ENCODE data around the gene OCRL. TPM values are rescaled to one million over a fixed set of nuclear protein-coding genes. Genes with fewer than 3 reads are reported as not detected.

The OCRL gene
- total and polyA plus RNA-seq, 3 donors from 2014 or later, result 67.9 to 94.1 (median 88.2) TPM

GRCh38 chrX:129626026-129626425 is 86.0 kb downstream of the OCRL start:
- intact Hi-C loops (cut with DNase I; ENCODE audit: low total_unique reads), result no loop called here
- H3K4me3 ChIP-seq, result no peak overlapping the region

GRCh38 chrX:129629837-129630236 is 89.8 kb downstream of the OCRL start:
- no peak overlapping the region for H3K4me3 ChIP-seq
- H3K4me1 ChIP-seq, result no peaks in the 10 kb centered on the region
- 65 to 90% methylated on average over 6 to 7 of the region's 7 CpGs for WGBS, 2 donors
- no peaks in the 10 kb centered on the region for H3K9me3 ChIP-seq
- no peaks in the 10 kb centered on the region for H3K36me3 ChIP-seq (ENCODE audit: low read depth, missing control alignments)
- H3K27me3 ChIP-seq, result no peaks in the 10 kb centered on the region
- TF ChIP-seq POLR2A (IDR thresholded peaks at IDR 0.05), result no peak
- intact Hi-C loops (cut with DNase I; ENCODE audit: low total_unique reads), result loop anchor here (10.0 kb wide), 1 partner anchor 95 kb away; no protein-coding TSS in a partner anchor
- H3K27ac ChIP-seq, result no peak overlapping the region
- no peak for DNase-seq

More at GRCh38 chrX:129626026-129626425, 86.0 kb downstream of the OCRL start:
- H3K27me3 ChIP-seq, result no peaks in the 10 kb centered on the region
- TF ChIP-seq POLR2A (IDR thresholded peaks at IDR 0.05), result no peak
- TF ChIP-seq CTCF (IDR thresholded peaks at IDR 0.05), result no peak
- no peaks in the 10 kb centered on the region for H3K36me3 ChIP-seq (ENCODE audit: low read depth, missing control alignments)
- 72 to 79% methylated on average over 3 of the region's 3 CpGs for WGBS, 2 donors
- no peak overlapping the region for H3K27ac ChIP-seq
- DNase-seq, result no peak
- H3K4me1 ChIP-seq, result no peaks in the 10 kb centered on the region
- no peaks in the 10 kb centered on the region for H3K9me3 ChIP-seq

- Histone ChIP-seq H3K27me3 (no peaks in the 10 kb centered on the region), H3K27ac (no peak overlapping the region), H3K4me3 (no peak overlapping the region), H3K4me1 (no peaks in the 10 kb centered on the region), H3K9me3 (no peaks in the 10 kb centered on the region), H3K36me3 (ENCODE audit: low read depth, missing control alignments) (no peaks in the 10 kb centered on the region)
- intact Hi-C loops (cut with DNase I; ENCODE audit: low total_unique reads), result loop anchor here (10.0 kb wide), 1 partner anchor 93 kb away; no protein-coding TSS in a partner anchor
- TF ChIP-seq CTCF (IDR thresholded peaks at IDR 0.05) (no peak), POLR2A (IDR thresholded peaks at IDR 0.05) (no peak)
- no peak for DNase-seq
- WGBS, 2 donors, result 98 to 100% methylated on average over 5 of the region's 5 CpGs
Measured at GRCh38 chrX:129631849-129632248, 91.8 kb downstream of the OCRL start.

- Histone ChIP-seq H3K9me3 (no peaks in the 10 kb centered on the region), H3K4me3 (no peak overlapping the region), H3K27ac (no peak overlapping the region), H3K27me3 (no peaks in the 10 kb centered on the region), H3K4me1 (no peaks in the 10 kb centered on the region), H3K36me3 (ENCODE audit: low read depth, missing control alignments) (no peaks in the 10 kb centered on the region)
- no peak for DNase-seq
- no peak for TF ChIP-seq POLR2A (IDR thresholded peaks at IDR 0.05)
- no peak for TF ChIP-seq CTCF (IDR thresholded peaks at IDR 0.05)
- intact Hi-C loops (cut with DNase I; ENCODE audit: low total_unique reads), result loop anchor here (10.0 kb wide), 1 partner anchor 92 kb away; no protein-coding TSS in a partner anchor
- 81% methylated on average over 7 of the region's 7 CpGs; no CpG with 5 or more reads in 1 of the 2 donors for WGBS, 2 donors
Measured at GRCh38 chrX:129632443-129632842, 92.4 kb downstream of the OCRL start.

GRCh38 chrX:129634541-129634940 is 94.5 kb downstream of the OCRL start:
- no peaks in the 10 kb centered on the region for H3K27me3 ChIP-seq
- no peaks in the 10 kb centered on the region for H3K36me3 ChIP-seq (ENCODE audit: low read depth, missing control alignments)
- H3K4me3 ChIP-seq, result no peak overlapping the region
- no peak overlapping the region for H3K27ac ChIP-seq
- intact Hi-C loops (cut with DNase I; ENCODE audit: low total_unique reads), result loop anchor here (10.0 kb wide), 1 partner anchor 90 kb away; no protein-coding TSS in a partner anchor
- no peak for DNase-seq
- no peaks in the 10 kb centered on the region for H3K4me1 ChIP-seq
- no peaks in the 10 kb centered on the region for H3K9me3 ChIP-seq
- TF ChIP-seq CTCF (IDR thresholded peaks at IDR 0.05) (no peak), POLR2A (IDR thresholded peaks at IDR 0.05) (no peak)
- 77% methylated on average over 4 of the region's 7 CpGs; no CpG with 5 or more reads in 1 of the 2 donors for WGBS, 2 donors

Data from testis (tissue), 3 donors.